G401 (cell line): ENCODE data around the gene PBX1. TPM values are rescaled to one million over a fixed set of nuclear protein-coding genes. Genes with fewer than 3 reads are reported as not detected.

Experiments
- DNase-seq: peaks from one replicate; pipeline ENCODE4 v3.0.0-alpha.2; 2015; ENCODE audit warnings: low spot score
- in situ Hi-C: cut with HindIII; loops from 2 replicates; pipeline ENCODE4 v1.10.0; 2016; ENCODE audit warnings: low sequenced_read_pairs, mixed read lengths
- total RNA-seq: library from RNA; depleted of rRNA; stranded (reverse); fragments of >200 nt; shearing (Covaris generic); gene quantifications from 2 replicates; pipeline ENCODE4 v1.2.3, GENCODE V29; 2014

Gene PBX1
- total RNA-seq, 1 experiment from 2014 or later: not detected

- in situ Hi-C loops: no loop called here
- no peak for DNase-seq
Observed at GRCh38 chr1:164857439-164857838, 298.5 kb downstream of the PBX1 start.

- no peak for DNase-seq
- in situ Hi-C loops: no loop called here
Observed at GRCh38 chr1:164858096-164858632, 299.2 kb downstream of the PBX1 start.

- in situ Hi-C loops: no loop called here
- DNase-seq: no peak
Observed at GRCh38 chr1:164861632-164862031, 302.6 kb downstream of the PBX1 start.

GRCh38 chr1:164863056-164863455 is 304.1 kb downstream of the PBX1 start:
- in situ Hi-C loops: no loop called here
- DNase-seq: no peak

- DNase-seq: no peak
- in situ Hi-C loops: no loop called here
Observed at GRCh38 chr1:164864161-164864560, 305.2 kb downstream of the PBX1 start.

GRCh38 chr1:164865385-164865784 is 306.4 kb downstream of the PBX1 start:
- in situ Hi-C loops: no loop called here
- DNase-seq: no peak

GRCh38 chr1:164867590-164867989 is 308.6 kb downstream of the PBX1 start:
- in situ Hi-C loops: no loop called here
- no peak for DNase-seq

- in situ Hi-C loops: no loop called here
- DNase-seq: no peak
Observed at GRCh38 chr1:164868990-164869389, 310.0 kb downstream of the PBX1 start.

- DNase-seq: no peak
- in situ Hi-C loops: no loop called here
Observed at GRCh38 chr1:164875518-164875917, 316.5 kb downstream of the PBX1 start.

- DNase-seq: no peak
- in situ Hi-C loops: no loop called here
Observed at GRCh38 chr1:164876398-164877116, 317.6 kb downstream of the PBX1 start.

GRCh38 chr1:164880199-164880598 is 321.2 kb downstream of the PBX1 start:
- no peak for DNase-seq
- in situ Hi-C loops: no loop called here

- in situ Hi-C loops: no loop called here
- DNase-seq: no peak
Observed at GRCh38 chr1:164880644-164881043, 321.7 kb downstream of the PBX1 start.

GRCh38 chr1:164885311-164885710 is 326.3 kb downstream of the PBX1 start:
- in situ Hi-C loops: no loop called here
- no peak for DNase-seq

GRCh38 chr1:164886101-164886500 is 327.1 kb downstream of the PBX1 start:
- in situ Hi-C loops: no loop called here
- DNase-seq: no peak

GRCh38 chr1:164891615-164892014 is 332.6 kb downstream of the PBX1 start:
- DNase-seq: no peak

GRCh38 chr1:164895026-164895912 is 336.3 kb downstream of the PBX1 start:
- in situ Hi-C loops: no loop called here
- DNase-seq: no peak

More at GRCh38 chr1:164891615-164892014, 332.6 kb downstream of the PBX1 start:
- in situ Hi-C loops: no loop called here

GRCh38 chr1:164901031-164901430 is 342.0 kb downstream of the PBX1 start:
- no peak for DNase-seq
- in situ Hi-C loops: no loop called here
